Fibroblast of pulmonary artery (primary cell): ENCODE results near the gene TAPT1.

Experiments
- DNase-seq: peaks from one replicate; pipeline ENCODE4 v3.0.0-alpha.2; 2010; ENCODE audit warnings: low read depth
- H3K4me3 ChIP-seq: replicated peaks from 2 replicates; pipeline ENCODE4 v1.5.1; 2011; ENCODE audit warnings: low read depth, mild to moderate bottlenecking, control low read depth, low read length, moderate library complexity
- CTCF ChIP-seq: IDR thresholded peaks from 2 replicates; pipeline ENCODE4 v1.5.1; 2011; ENCODE audit warnings: mild to moderate bottlenecking, control low read depth, low read length, inconsistent platforms; ENCODE audit errors: missing control alignments

The TAPT1 gene

GRCh38 chr4:16125571-16126445, 100.5 kb downstream of the TAPT1 start:
- no peak for TF ChIP-seq CTCF
- H3K4me3 ChIP-seq, result no peak overlapping the region
- DNase-seq, result no peak

- H3K4me3 ChIP-seq, result no peak overlapping the region
- no peak for TF ChIP-seq CTCF
- DNase-seq, result no peak
These were observed 102.0 kb downstream of the TAPT1 start for GRCh38 chr4:16124232-16124631.

GRCh38 chr4:16123356-16124084, 102.8 kb downstream of the TAPT1 start:
- TF ChIP-seq CTCF, result no peak
- H3K4me3 ChIP-seq, result no peak overlapping the region
- no peak for DNase-seq

- no peak for TF ChIP-seq CTCF
- no peak for DNase-seq
- H3K4me3 ChIP-seq, result no peak overlapping the region
These were observed 103.5 kb downstream of the TAPT1 start for GRCh38 chr4:16122784-16123183.

DNA sequence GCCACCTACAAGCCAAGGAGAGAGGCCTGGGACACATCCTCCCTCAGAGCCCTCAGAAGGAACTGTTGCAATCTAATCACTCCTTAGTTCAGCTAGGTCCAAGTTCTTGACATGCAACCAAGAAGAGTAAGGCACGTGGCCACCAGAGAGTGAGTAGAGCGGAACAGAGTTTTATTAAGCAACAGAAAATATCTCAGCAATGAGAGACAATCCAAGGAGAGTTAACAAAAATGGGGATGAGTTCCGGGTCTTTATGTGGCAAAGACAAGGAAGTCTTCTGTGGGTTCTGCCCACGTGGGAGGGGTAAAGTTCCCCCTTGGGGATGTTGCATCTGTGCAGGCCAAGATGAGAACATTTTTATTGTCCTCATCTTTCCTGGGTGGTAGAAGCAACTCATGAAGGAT, 104.0 kb downstream of the TAPT1 start:
- no peak overlapping the region for H3K4me3 ChIP-seq
- DNase-seq, result no peak
- TF ChIP-seq CTCF, result no peak

- no peak for TF ChIP-seq CTCF
- H3K4me3 ChIP-seq, result no peak overlapping the region
- no peak for DNase-seq
These were observed 105.6 kb downstream of the TAPT1 start for GRCh38 chr4:16120720-16121119.

- TF ChIP-seq CTCF, result no peak
- H3K4me3 ChIP-seq, result no peak overlapping the region
- no peak for DNase-seq
These were observed 106.3 kb downstream of the TAPT1 start for GRCh38 chr4:16119981-16120380.
